Tongue (tissue), 2 donors: Measurements from ENCODE around the gene ADGRB2. TPM values are rescaled to one million over a fixed set of nuclear protein-coding genes. Genes with fewer than 3 reads are reported as not detected.

ENCODE experiments used
- DNase-seq: peaks from one replicate; pipeline ENCODE4 v3.0.0-alpha.2; 2015
- total RNA-seq: library from RNA; depleted of rRNA; stranded (reverse); fragments of >200 nt; gene quantifications from one replicate; pipeline ENCODE4 v1.2.3, GENCODE V29; 2014

ADGRB2 gene
- total RNA-seq, 1 donor from 2014 or later, result 7.9 TPM

DNA sequence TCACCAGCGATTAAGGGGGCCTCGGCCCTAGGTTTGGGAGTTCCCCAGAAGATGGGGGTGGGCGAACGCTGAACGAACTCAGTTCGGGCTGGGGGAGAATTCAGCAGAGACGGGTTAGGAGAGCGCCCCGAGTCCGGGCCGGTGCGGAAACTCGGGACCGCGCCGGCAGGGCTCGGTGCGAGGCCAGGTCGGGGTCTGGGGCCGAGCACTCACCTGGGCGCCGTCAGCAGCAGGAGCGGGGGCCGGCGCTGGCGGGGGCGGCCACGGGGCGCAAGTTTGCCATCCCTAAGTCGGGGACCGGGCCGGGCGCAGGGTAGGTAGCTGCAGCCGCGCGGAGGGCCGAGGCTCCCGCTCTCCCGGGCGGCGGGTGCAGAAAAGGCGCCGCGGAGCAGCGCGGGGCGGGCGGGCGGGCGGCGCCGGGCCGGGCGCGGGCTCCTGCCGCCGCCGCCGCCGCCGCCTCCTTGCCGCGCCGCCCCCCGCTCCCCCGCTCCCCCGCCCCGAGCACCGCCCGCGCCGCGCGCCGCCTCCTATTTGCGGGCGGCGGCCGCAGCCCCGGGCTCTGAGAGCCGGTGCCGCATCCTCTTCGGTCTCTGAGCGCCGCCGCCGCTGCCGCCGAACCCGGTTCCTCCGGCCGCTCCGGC, 349 bp downstream of the ADGRB2 start:
- DNase-seq, result no peak

DNA sequence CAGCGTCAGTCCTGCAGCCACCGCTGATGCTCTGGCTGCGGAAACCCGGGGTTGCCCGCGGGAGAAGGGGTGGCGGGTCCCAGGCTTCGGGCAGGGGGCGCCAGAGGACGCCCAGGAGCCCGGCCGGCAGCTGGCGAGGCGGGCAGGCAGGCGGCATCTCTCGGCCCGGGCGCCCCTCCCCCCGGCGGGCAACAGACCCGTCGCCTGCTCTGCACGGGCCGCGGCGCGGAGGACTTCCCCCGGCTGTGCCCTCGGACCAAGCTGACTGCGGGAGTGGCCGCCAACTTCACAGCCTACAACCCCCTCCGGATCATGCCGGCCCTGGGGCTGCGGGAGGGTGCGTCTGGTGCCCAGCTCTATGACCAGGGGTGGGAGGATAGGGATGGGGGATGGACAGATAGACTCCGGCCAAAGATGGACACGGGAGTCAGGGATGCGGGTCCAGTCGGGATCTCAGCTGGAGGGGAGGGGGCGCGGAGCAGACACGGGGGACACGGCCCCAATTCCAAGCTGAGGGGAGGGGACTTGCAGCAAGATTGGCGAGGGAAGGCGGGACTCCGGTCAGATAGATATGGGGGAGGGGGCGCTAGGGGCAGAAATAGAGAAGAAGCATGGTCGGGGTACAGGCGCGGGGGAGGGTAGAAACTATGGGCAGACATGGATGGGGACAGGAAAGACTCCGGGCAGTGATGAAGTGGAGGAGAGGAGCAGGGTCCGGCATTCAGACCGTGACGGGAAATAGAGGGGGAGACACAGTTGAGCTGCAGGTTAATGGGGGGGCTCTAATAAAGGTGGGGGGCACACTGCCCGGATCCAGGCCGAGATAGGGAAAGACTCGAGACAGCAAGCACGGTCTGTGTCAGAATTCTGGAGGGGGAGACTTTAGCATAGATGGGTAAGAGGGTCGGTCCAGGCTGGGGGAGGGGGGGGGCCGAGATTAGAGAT, 1.1 kb downstream of the ADGRB2 start:
- peak; percentile 91 for DNase-seq

GRCh38 chr1:31762323-31762722, 1.8 kb downstream of the ADGRB2 start:
- DNase-seq, result no peak

GRCh38 chr1:31761883-31762282, 2.3 kb downstream of the ADGRB2 start:
- DNase-seq, result no peak

DNA sequence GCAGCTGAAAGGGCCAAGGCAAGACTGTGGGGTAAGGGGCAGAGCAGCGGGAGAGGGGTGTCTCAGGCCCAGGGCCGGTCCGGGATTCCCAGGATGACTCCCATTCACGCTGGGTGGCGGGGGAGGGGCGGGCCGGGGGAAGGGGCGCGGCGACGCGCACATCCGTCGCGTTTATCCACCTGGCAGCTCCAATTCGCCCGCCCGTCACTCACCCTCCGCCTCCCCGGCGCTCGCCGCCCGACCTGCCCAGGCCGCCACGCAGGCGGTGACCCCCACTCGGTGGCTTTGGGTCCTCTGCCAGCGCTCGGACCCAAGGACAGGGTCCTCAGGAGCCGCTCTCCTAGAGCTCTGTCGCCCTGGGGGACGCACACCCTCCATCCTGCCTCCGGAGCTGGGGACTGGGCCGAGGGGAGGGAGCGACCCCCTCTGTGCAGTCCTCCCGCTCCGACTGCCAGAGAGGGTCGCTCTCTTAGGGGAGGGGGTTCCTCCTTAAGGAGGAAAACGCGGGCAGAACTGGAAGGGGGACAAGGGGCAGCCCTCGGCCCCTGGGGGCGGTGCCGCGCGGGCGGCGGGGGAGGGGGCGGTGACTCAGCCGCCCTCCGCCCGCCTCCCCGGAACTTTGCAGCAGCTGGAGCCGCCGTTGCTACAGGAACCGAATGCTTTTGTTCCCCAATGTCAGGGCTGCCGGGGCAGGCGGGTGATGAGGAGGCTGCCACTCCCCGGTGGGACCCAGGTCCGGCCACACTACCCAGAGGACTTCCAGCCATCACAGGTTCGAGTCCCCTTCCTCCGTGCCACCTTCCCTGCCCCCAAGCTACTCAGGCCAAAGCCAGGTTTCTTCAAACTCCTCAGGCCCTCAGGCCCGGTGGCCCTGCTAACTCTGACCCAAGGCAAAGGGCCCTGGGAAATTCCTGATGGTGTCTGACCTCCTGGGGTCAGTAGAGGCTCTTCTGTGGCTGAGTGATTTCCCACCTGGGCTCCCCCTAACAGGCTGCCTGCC, 3.4 kb downstream of the ADGRB2 start:
- peak; percentile 88 for DNase-seq

- no peak for DNase-seq
Measured at GRCh38 chr1:31759298-31760023, 4.7 kb downstream of the ADGRB2 start.

DNA sequence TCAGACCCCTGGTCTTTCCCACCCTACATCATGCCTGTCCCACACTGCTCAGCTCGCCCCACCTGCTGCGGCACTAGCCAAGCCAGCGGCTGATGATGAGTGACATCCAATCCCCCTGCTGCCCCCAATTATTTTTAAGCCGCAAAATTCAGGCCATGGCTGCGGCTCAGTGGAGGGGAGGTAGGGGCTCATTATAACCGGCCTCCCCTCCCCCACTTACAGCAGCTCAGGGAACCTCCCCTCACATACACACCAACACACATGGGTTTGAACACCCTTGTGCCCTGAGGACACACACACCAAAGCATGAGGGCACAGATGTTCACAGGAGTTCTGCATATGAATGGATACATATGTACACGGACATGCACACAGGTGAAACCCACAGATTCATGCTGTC, 5.3 kb downstream of the ADGRB2 start:
- DNase-seq, result no peak

DNA sequence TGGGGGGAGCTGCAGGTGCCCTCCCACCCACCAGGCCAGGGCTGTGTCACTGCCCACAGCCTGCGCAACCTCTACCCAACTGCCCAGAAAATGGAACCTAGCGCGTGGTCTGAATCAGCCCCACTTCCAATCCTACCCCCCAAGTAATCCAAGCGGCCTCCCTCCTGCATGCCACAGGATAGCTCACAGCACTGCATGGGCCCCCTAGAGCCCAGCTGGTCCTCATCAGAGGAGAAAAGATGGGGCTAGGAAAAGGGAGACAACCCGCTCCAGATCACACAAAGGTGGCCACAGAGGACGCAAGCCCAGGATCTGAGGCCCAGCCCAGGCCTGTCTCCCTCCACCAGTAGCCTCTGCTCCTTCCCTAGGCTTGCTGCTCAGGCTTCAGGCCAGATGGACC, 6.2 kb downstream of the ADGRB2 start:
- no peak for DNase-seq

DNA sequence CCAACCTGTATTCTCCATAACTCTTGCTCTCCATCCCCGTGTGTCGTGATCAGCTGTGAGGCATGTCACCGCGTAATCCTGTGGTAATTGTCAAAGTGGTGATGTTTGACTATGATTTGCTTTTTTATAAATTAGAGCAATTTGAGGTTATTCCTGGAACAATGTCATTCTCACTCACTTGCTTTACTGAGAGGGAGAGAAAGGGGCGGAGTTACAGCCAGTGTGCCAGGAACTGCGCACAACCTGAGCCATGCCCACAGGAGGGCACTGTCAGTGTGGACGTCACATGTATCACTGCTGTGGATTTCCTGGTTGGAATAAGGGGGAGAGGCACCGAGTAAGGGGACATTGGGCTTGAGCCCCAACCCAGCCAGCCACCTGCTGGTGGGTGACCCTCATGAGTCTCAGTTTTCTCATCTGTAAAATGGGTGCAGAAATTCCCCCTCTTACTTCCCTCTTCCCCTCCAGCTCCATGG, 6.9 kb downstream of the ADGRB2 start:
- DNase-seq, result no peak

DNA sequence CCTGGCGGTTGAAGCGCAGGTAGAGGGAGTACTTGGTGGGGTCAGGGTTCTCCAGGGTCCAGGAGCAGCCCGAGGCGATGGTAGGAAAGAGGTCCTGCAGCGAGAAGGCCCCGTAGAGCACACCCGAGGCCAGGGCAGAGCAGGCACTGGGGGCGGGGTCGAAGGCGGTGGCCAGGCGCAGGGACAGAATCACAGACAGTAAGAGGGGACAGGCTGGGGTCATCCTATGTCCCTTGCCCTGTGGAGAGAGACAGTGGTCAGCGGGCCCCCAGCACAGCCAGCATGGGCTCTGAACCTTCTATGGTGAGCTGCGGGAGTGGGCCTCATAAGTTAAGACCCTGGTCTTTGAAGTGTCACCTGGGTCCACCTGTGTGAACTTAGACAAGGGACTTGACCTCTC, 7.6 kb downstream of the ADGRB2 start:
- DNase-seq, result no peak

DNA sequence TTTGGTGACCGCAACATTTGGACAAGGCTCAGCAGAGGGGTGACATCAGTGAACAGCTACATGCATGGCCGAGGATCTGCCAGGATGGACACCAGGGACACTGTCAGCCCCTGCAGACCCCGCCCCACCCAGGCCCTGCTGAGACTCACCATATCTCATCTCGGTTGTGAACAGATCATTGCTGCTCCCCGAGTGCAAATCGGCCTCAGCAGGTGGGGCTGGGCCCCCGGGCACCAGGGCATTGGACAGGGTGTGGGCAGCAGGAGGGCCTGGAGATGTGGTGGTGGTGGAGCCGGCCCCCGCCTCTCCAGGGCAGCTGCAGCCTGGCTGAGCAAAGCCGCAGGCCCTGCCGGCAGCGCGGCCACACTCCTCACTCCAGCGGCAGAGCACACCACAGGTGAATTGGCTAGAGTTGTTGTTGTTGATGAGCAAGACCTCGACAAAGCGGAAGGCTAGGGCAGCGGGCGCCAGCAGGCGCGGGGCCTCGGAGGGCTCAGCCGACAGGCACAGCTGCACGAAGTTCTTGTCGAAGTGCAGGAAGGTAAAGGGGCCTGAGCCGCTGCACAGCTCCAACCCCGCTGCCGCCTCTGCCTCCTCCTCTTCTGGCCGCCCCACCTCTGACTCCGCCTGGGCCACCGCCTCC, 8.2 kb downstream of the ADGRB2 start:
- DNase-seq, result no peak

- DNase-seq, result peak; percentile 48
Measured at GRCh38 chr1:31755197-31755611, 8.9 kb downstream of the ADGRB2 start.

DNA sequence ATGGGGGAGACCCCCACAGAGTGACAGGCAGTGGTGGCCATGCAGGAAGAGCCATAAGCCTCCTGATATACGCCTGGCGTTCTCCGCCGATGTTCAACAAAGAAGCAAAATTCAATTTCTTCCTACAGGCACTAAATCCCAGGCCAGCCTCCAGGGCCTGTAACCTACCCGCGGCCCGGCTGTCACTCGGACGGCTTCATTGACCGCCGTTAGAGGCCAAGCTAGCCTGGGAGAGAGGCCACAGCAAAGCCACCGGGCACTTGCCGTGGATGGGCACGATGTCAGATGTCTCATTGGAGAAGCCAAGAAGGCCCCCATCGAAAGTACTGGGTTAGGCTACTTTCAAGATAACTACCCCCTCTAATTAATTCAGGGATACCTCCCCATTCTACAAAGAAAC, 9.7 kb downstream of the ADGRB2 start:
- no peak for DNase-seq

- DNase-seq, result peak; percentile 97
Measured at GRCh38 chr1:31753707-31754349, 10.3 kb downstream of the ADGRB2 start.

GRCh38 chr1:31752952-31753475, 11.1 kb downstream of the ADGRB2 start:
- DNase-seq, result peak; percentile 48

GRCh38 chr1:31752258-31752657, 11.9 kb downstream of the ADGRB2 start:
- no peak for DNase-seq

DNA sequence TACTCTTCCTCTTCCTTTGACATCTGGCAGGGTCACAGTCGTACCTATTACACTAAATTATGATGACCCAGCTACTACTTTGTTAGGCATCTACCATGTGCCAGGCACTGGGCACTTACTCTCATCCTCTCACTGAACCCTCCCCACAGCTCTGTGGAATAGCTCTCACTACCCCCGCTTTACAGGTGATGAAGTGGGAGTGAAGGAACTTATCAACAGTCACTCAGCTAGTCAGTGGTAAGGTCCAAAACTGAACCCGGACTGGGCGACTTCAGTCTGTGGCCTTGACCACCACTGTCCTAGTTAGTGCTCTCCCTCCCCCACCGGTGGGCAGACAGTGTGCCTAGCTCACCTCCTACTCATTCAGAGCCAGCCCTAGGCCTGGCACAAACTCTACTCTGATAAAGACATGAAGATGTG, 12.3 kb downstream of the ADGRB2 start:
- no peak for DNase-seq

DNA sequence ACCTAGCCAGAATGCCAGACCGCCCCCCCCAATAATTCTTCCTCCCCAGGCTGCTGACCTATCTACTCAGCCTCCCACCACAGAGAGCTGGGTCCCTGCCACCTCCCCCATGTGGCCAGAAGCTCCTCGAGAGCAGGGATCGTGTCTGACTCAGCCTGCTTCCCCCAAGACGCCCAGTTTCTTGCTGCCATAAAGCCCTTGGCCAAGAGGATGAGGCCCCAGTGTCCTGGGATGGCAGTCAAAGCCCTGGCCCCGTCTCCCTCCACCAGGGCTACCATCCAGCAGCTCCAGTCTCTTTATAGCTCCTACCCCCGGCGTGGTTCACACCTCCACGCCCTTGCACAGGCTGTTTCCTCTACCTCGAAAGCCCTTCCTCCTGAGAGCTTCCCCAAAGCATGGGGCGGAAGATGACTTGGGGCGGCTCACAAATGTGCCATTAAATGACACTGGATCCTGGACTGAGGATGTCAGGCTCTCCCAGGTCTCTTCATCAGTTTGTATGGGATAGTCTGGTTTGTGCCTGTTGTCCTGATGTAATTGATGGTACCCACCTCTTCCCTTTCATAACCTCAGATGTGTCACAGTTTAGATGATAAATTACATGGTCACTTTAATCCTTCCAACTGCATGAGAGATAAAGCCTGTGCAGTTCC, 13.2 kb downstream of the ADGRB2 start:
- DNase-seq, result no peak
